ENCODE measurements around the gene IQCE. TPM values are rescaled to one million over a fixed set of nuclear protein-coding genes. Genes with fewer than 3 reads are reported as not detected.

The IQCE gene
- total RNA-seq, 1 donor from 2014 or later: 12.1 TPM

DNA sequence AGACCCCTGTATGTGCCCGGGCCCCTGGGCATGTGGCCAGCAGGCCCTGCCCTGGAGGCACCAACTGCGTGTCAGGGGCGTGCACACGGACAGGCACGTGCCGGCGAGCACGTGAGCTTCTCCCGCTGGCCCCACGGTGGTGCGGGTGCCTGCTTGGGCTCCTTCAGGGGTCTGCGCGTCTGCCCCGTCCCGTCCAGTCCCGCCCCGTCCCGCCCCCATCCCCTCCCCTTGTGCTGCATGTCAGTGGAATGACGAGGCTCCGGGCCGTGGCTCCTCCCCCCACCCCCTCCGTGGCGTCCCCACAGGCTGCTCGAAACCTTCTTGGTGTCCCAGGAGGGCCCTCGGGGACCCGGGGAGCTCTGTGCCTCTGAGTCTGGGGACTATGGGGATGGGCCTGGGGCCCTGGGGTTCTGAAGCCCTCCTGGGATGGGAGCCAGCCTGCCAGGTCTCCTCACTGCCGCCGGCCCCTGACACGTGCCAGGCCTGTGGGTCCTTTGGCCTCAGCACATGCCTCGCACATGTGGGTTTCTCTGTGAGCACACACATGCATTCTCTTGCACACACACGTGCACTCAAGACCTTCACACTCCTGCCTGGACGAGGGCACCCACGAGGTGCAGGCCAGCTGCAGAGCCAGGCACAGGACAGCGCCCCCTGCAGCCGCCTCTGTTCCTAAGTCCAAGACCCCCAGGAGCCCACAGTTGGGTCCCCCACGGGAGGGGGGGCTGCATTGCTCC is 101.7 kb downstream of the IQCE start:
- DNase-seq (ENCODE audit: low read depth): no peak

- no peak for DNase-seq (ENCODE audit: low read depth)
Measured at GRCh38 chr7:2661096-2661449, 102.3 kb downstream of the IQCE start.

DNA sequence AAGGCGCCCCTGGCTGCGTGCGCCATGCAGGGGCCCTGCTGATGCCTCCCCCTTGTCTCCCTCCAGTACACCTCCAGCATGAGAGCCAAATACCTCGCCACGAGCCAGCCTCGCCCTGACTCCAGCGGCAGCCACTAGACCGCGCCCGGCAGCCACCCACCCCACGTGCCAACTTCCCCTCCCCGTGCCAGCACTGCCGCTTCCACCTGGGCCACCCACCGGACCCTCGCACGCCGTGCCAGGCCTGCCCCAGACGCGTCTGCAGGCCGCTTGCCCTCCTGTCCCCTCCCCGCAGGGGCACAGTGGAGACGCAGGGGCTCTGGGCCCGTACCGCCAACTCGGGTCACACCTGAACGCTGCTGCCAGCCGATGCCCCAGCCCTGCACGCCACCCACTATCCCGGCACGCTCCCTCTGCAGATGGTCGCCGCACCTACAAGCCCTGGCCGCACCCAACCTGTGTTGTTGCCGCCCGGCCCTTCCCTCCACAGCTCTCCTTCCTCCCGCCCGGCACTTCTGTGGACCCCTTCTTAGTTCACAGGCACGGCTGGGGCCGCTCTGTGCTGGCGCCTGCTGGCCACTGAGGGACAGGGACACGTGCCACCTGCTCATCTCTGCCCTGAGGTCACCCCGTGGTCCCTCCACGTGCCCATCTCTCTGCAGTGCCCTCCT is 103.0 kb downstream of the IQCE start:
- DNase-seq (ENCODE audit: low read depth): no peak

GRCh38 chr7:2662273-2663120 is 103.7 kb downstream of the IQCE start:
- DNase-seq (ENCODE audit: low read depth): no peak

DNA sequence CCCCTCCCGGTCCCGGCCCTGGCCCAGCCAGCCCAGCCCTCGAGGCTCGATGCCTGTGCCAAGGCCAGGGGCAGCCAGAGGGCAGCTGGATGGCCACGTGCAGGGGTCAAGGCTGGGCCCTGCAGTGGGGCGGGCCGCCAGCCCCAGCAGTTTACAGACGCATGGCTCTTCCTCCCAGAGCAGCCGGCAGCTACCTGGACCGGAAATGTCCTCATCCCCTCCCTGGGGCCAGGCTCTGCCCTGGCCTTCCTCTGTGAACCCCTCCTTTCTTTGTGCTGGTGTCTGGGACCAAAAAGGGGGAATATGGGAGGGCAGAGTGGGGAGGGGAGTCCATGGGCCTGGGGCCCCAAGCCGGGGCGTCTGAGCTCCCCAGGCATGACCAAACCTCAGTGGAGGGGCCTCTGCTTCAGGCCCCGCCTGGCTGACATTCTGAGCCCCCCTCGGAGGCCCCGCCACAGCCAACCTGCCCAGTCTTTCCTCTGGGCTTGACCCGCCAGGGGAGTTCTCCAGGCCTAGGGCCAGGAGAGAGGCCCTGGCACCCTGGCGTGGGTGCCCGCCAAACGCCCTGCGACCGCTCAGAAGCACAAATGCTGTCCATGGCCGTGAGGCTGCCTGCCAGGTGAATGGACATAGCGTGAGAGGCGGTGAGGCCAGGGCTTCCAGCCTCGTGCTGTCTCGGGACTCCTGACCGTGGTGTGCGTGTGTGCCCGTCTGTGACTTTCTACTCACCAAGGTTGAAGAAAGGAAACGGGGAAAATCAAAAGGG is 104.5 kb downstream of the IQCE start:
- DNase-seq (ENCODE audit: low read depth): no peak

DNA sequence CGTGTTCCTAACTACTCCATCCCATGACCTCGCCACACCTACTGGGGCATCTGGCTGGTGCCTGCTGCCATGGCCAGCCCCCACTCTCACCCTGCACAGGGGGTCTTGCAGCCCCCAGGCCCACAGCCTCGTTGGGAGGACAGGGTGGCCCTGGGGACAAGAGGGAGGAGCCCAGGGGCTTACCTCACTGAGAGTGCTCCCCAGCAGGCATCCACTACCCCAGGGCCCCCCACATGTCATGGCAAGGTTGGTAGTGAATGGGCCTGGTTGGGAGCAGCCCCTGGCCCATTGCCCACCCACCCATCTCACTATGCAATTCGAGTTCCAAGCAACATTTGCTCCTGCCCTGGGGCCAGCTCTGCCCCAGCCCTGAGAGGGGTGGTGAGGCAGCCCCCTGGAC is 105.2 kb downstream of the IQCE start:
- no peak for DNase-seq (ENCODE audit: low read depth)

Small RNA genes lying within 50 kb of the gene (microRNA-seq; reads per million reads assigned to microRNA genes)
- gene MIR4648: not detected

Other genes with a start within 250 kb of the IQCE start
- 17.3 and 17.9 TPM in 2 replicates for gene SNX8, start 244.5 kb upstream of the IQCE start, total RNA-seq
- gene EIF3B, start 204.2 kb upstream of the IQCE start, total RNA-seq: 226 and 236 TPM in 2 replicates
- 6.8 and 8.6 TPM in 2 replicates for gene CHST12, start 155.4 kb upstream of the IQCE start, total RNA-seq
- not detected in 2 replicates for gene GRIFIN, start 82.6 kb upstream of the IQCE start, total RNA-seq
- gene LFNG, start 39.2 kb upstream of the IQCE start, total RNA-seq: 6.8 and 10.8 TPM in 2 replicates
- gene BRAT1, start 3.5 kb upstream of the IQCE start, total RNA-seq: 43.1 and 54.9 TPM in 2 replicates
- 27.6 and 29.1 TPM in 2 replicates for gene TTYH3, start 73.0 kb downstream of the IQCE start, total RNA-seq
- 0.11 TPM in 1 of 2 replicates, not detected in the other for gene AMZ1, start 129.2 kb downstream of the IQCE start, total RNA-seq